ENCODE results near the gene FOXL2. TPM values are rescaled to one million over a fixed set of nuclear protein-coding genes. Genes with fewer than 3 reads are reported as not detected.

The FOXL2 gene
- total and polyA plus RNA-seq, 7 donors: 0.01 to 0.39 (median 0.21) TPM; not detected in 3

GRCh38 chr3:138912237-138912636 is 34.7 kb downstream of the FOXL2 start:
- H3K27ac ChIP-seq: no peak overlapping the region
- H3K36me3 ChIP-seq (ENCODE audit: insufficient read depth in 1 of 2, low read depth in 1 of 2): no peaks in the 10 kb centered on the region
- 83 to 88% (median 86%) methylated on average over 4 of the region's 4 CpGs for WGBS, 3 donors
- TF ChIP-seq CTCF (IDR thresholded peaks at IDR 0.05): no peak
- intact Hi-C loops (cut with DNase I): loop anchor here in 1 of 2 donors (10.0 kb wide), 1 partner anchor 497 kb away; no protein-coding TSS in a partner anchor
- no peaks in the 10 kb centered on the region for H3K27me3 ChIP-seq (ENCODE audit: insufficient read depth in 3 of 3, low read length in 2 of 3)
- no peak for ATAC-seq
- no peak for DNase-seq
- no peak overlapping the region for H3K4me3 ChIP-seq
- no peaks in the 10 kb centered on the region for H3K4me1 ChIP-seq
- H3K9me3 ChIP-seq: no peaks in the 10 kb centered on the region

GRCh38 chr3:138911621-138912020 is 35.3 kb downstream of the FOXL2 start:
- ATAC-seq (no peak), DNase-seq (no peak)
- Histone ChIP-seq H3K27ac (no peak overlapping the region), H3K9me3 (no peaks in the 10 kb centered on the region), H3K27me3 (ENCODE audit: insufficient read depth in 3 of 3, low read length in 2 of 3) (no peaks in the 10 kb centered on the region), H3K4me3 (no peak overlapping the region), H3K36me3 (ENCODE audit: insufficient read depth in 1 of 2, low read depth in 1 of 2) (no peaks in the 10 kb centered on the region), H3K4me1 (no peaks in the 10 kb centered on the region)
- no peak for TF ChIP-seq CTCF (IDR thresholded peaks at IDR 0.05)
- intact Hi-C loops (cut with DNase I): loop anchor here in 1 of 2 donors (10.0 kb wide), 1 partner anchor 497 kb away; no protein-coding TSS in a partner anchor
- 95 to 100% (median 98%) methylated on average over 1 of the region's 1 CpG for WGBS, 3 donors

DNA sequence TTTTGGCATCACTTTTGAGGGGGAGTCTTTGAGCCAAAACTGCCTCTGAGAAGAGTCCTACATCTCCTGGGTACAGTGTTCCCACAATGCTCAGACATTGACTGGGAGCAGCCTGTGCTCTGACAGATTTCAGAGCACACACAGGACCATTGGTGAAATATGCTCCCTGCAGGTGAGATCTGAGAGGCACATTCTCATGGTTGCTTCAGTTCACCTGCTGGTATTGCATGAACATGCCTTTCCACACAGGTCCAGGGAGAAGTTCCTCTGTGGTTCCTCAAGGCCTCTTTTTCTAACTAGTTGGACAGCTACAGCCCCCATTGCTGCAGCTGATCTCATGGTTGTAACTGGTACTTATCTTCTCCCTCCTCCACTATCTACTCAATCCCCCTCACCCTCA is 37.0 kb downstream of the FOXL2 start:
- Histone ChIP-seq H3K4me1 (no peaks in the 10 kb centered on the region), H3K27me3 (ENCODE audit: insufficient read depth in 3 of 3, low read length in 2 of 3) (no peaks in the 10 kb centered on the region), H3K4me3 (no peak overlapping the region), H3K36me3 (ENCODE audit: insufficient read depth in 1 of 2, low read depth in 1 of 2) (no peaks in the 10 kb centered on the region), H3K9me3 (no peaks in the 10 kb centered on the region), H3K27ac (no peak overlapping the region)
- DNase-seq: no peak
- ATAC-seq: no peak
- no peak for TF ChIP-seq CTCF (IDR thresholded peaks at IDR 0.05)
- intact Hi-C loops (cut with DNase I): loop anchor here in 1 of 2 donors (10.0 kb wide), 1 partner anchor 495 kb away; no protein-coding TSS in a partner anchor

DNA sequence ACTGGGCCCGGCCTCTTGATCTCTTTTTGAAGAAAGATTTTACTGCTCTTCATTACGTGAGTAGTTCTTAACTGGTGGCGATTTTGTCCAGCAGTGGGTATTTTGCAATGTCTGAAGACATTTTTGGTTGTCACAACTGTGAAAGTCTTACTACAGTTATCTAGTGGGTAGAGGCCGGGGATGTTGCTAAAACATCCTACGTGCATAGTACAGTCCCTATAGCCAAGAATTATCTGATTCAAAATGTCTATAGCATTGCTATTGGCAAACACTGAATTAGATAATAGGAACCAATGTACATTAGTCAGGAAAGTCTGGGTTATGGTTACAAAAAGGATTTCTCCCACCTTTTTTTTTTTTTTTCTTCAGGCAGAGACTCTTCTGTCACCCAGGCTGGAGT is 38.1 kb downstream of the FOXL2 start:
- no peaks in the 10 kb centered on the region for H3K27me3 ChIP-seq (ENCODE audit: insufficient read depth in 3 of 3, low read length in 2 of 3)
- ATAC-seq (no peak), DNase-seq (no peak)
- no peaks in the 10 kb centered on the region for H3K36me3 ChIP-seq (ENCODE audit: insufficient read depth in 1 of 2, low read depth in 1 of 2)
- no peaks in the 10 kb centered on the region for H3K9me3 ChIP-seq
- H3K4me1 ChIP-seq: no peaks in the 10 kb centered on the region
- H3K4me3 ChIP-seq: no peak overlapping the region
- WGBS, 3 donors: 92 to 97% (median 96%) methylated on average over 5 of the region's 5 CpGs
- intact Hi-C loops (cut with DNase I): no loop called here
- no peak overlapping the region for H3K27ac ChIP-seq
- no peak for TF ChIP-seq CTCF (IDR thresholded peaks at IDR 0.05)

DNA sequence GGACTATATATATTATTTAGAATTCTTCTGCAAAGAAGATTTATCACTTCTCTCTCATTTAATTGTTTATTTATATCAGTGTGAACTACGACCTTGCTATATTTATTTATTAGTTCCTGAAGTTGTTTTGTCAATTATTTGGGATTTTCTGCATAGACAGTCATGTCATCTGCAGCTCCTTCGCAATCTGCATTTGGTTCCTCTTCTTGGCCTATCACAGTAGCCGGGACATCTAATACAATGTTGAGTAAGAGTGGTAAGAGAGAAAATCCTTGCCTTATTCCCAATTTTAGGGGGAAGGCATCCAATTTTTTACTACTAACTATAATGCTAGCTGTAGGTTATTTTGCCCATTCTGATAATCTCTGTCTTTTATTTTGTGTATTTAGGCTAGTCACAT is 39.4 kb downstream of the FOXL2 start:
- no peak for TF ChIP-seq CTCF (IDR thresholded peaks at IDR 0.05)

More for the DNA sequence above, 39.4 kb downstream of the FOXL2 start:
- Histone ChIP-seq H3K4me3 (no peak overlapping the region), H3K4me1 (no peaks in the 10 kb centered on the region), H3K36me3 (ENCODE audit: insufficient read depth in 1 of 2, low read depth in 1 of 2) (no peaks in the 10 kb centered on the region), H3K9me3 (no peaks in the 10 kb centered on the region), H3K27ac (no peak overlapping the region), H3K27me3 (ENCODE audit: insufficient read depth in 3 of 3, low read length in 2 of 3) (no peaks in the 10 kb centered on the region)
- intact Hi-C loops (cut with DNase I): no loop called here
- DNase-seq: no peak
- ATAC-seq: no peak
- WGBS, 3 donors: 84 to 94% (median 88%) methylated on average over 3 of the region's 3 CpGs

Data from psoas muscle (tissue), 8 donors.